ENCODE data around the gene SH3YL1. TPM values are rescaled to one million over a fixed set of nuclear protein-coding genes. Genes with fewer than 3 reads are reported as not detected.

SH3YL1 gene
- total RNA-seq, 1 experiment from 2014 or later = 28.6 TPM

DNA sequence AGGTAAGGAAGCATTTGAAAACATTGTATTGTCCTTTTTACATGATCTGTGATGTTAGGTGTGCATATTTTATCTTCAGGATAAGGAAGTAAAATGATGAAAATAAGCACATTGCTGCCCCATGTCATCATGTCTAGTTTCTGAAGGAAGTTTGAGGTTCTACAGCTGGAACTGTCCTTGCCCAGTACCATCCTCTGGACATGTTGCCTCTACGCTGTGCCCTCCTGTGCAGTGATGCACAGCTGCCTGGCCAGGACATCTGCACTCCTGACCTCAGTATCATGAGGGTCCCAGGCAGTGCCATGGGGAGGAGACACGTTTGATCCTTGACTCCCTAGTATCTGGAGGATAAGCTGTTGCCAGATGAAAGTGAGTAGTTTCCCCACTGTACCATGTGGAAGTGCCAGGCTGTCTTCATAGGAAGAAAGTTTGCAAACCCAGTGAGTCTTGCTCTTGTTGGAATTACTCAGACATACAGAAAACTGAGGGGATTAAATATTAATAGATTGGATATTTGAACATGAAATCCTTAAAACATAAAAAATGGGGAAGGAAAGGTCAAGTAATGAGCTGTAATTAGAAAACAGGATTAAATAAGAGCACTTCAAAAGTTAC, 14.6 kb upstream of the SH3YL1 start:
- ChIA-PET CTCF (no interaction called here), POLR2A (ENCODE audit: unreplicated experiment) (no interaction called here)
- H3K27me3 ChIP-seq (ENCODE audit: low read length) = no peaks in the 10 kb centered on the region
- peaks cover 29% of the 10 kb centered on the region for H3K79me2 ChIP-seq (ENCODE audit: low read length)
- H3F3A ChIP-seq (ENCODE audit: low read length, unreplicated experiment) = no peaks in the 10 kb centered on the region
- H2AFZ ChIP-seq (ENCODE audit: low read length) = no peak overlapping the region
- ATAC-seq = no peak
- DNase-seq = no peak
- intact Hi-C loops (cut with micrococcal nuclease) = no loop called here
- H3K36me3 ChIP-seq (ENCODE audit: low read depth, low read length) = peaks cover 80% of the 10 kb centered on the region
- TF ChIP-seq EZH2 (IDR thresholded peaks at IDR 0.05; ENCODE audit: low read length, unreplicated experiment) (no peak), EZH2phosphoT487 (IDR thresholded peaks at IDR 0.05; ENCODE audit: borderline replicate concordance, low read length) (no peak), CTCF (conservative IDR thresholded peaks at IDR 0.05; ENCODE audit: low read depth, low read length) (no peak)
- no TSS peak for BruUV-seq (replicated peaks)
- H3K9me2 ChIP-seq (replicated peaks; ENCODE audit: low read length) = no peaks in the 10 kb centered on the region
- H3K9me3 ChIP-seq (ENCODE audit: low read length) = no peaks in the 10 kb centered on the region
- H4K20me1 ChIP-seq (ENCODE audit: low read length) = peaks cover 14% of the 10 kb centered on the region; the same call in 1 of the 2 replicates
- H3K4me2 ChIP-seq (ENCODE audit: low read length) = no peak overlapping the region
- H3K4me1 ChIP-seq (ENCODE audit: insufficient read depth, low read length) = 0 out of 2 replicates have a peak, but pooled peaks cover 3% of the 10 kb centered on the region
- no peak overlapping the region for H3K27ac ChIP-seq (ENCODE audit: low read length)
- H3K4me3 ChIP-seq (ENCODE audit: low read length) = no peak overlapping the region
- H3K9ac ChIP-seq (ENCODE audit: low read length) = no peak overlapping the region

DNA sequence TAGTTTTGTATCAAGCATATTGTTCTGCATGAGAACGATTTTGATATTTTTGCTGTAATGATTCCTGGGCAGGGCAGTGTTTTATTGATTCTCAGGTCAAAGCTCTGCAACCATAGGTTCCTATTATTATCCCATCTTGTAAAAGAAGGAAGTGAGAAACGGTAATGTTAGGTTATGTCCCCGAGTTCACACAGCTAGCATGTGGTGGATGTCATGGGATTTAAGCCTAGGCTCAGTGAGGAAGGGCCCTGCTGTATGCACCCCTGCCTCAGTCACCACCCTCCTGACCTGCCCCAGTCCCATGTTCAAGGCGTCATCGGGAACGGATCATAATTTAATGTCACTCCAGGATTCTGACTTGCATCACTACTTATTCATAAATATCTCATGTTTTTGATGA, 11.6 kb upstream of the SH3YL1 start:
- CTCF ChIA-PET = no interaction called here
- ATAC-seq (no peak), DNase-seq (no peak)
- H3K9ac ChIP-seq (ENCODE audit: low read length) = no peak overlapping the region
- H4K20me1 ChIP-seq (ENCODE audit: low read length) = peaks cover 34% of the 10 kb centered on the region
- POLR2A ChIA-PET (ENCODE audit: unreplicated experiment) = no interaction called here
- TF ChIP-seq EZH2phosphoT487 (IDR thresholded peaks at IDR 0.05; ENCODE audit: borderline replicate concordance, low read length) (no peak), CTCF (conservative IDR thresholded peaks at IDR 0.05; ENCODE audit: low read depth, low read length) (no peak), EZH2 (IDR thresholded peaks at IDR 0.05; ENCODE audit: low read length, unreplicated experiment) (no peak)
- no peaks in the 10 kb centered on the region for H3K4me1 ChIP-seq (ENCODE audit: insufficient read depth, low read length)
- BruUV-seq (replicated peaks) = no TSS peak
- H2AFZ ChIP-seq (ENCODE audit: low read length) = no peak overlapping the region
- H3K4me3 ChIP-seq (ENCODE audit: low read length) = no peak overlapping the region
- no peaks in the 10 kb centered on the region for H3F3A ChIP-seq (ENCODE audit: low read length, unreplicated experiment)
- H3K79me2 ChIP-seq (ENCODE audit: low read length) = peaks cover 59% of the 10 kb centered on the region
- H3K9me3 ChIP-seq (ENCODE audit: low read length) = no peaks in the 10 kb centered on the region
- no peak overlapping the region for H3K4me2 ChIP-seq (ENCODE audit: low read length)
- H3K27me3 ChIP-seq (ENCODE audit: low read length) = no peaks in the 10 kb centered on the region
- H3K9me2 ChIP-seq (replicated peaks; ENCODE audit: low read length) = no peaks in the 10 kb centered on the region
- H3K27ac ChIP-seq (ENCODE audit: low read length) = no peak overlapping the region
- H3K36me3 ChIP-seq (ENCODE audit: low read depth, low read length) = peaks cover 76% of the 10 kb centered on the region
- intact Hi-C loops (cut with micrococcal nuclease) = no loop called here

DNA sequence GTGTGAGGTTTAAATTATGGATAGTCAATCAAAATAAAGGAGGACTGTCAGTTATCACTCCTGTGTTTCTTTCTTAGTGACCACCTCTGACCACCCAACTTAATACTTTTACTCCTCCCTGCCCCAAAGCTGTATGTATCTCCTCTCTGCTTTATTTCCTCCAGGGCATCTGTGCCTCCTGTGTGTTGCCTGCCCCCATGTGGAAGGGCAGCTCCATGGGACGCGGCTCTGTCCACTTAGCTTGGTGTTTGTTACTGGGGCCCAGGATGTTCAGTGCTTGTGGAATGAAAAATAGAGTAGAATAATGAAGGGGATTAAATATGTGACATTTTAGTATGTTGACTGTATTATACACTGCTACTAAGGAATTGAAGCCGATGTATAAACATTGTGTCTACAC, 10.7 kb upstream of the SH3YL1 start:
- ChIA-PET POLR2A (ENCODE audit: unreplicated experiment) (no interaction called here), CTCF (interaction anchor here (0.6 kb wide), 1 partner anchor 105 kb away, joined by 3 read pairs; no protein-coding TSS in a partner anchor)
- ATAC-seq (no peak; the same call in 1 of the 2 replicates), DNase-seq (no peak)
- TF ChIP-seq EZH2 (IDR thresholded peaks at IDR 0.05; ENCODE audit: low read length, unreplicated experiment) = no peak
- no peak for TF ChIP-seq EZH2phosphoT487 (IDR thresholded peaks at IDR 0.05; ENCODE audit: borderline replicate concordance, low read length)
- TF ChIP-seq CTCF (conservative IDR thresholded peaks at IDR 0.05; ENCODE audit: low read depth, low read length) = peak; percentile 54
- H3K9me2 ChIP-seq (replicated peaks; ENCODE audit: low read length) = no peaks in the 10 kb centered on the region
- H3K27me3 ChIP-seq (ENCODE audit: low read length) = no peaks in the 10 kb centered on the region
- peaks cover 68% of the 10 kb centered on the region for H3K79me2 ChIP-seq (ENCODE audit: low read length)
- BruUV-seq (replicated peaks) = no TSS peak
- H2AFZ ChIP-seq (ENCODE audit: low read length) = no peak overlapping the region
- H4K20me1 ChIP-seq (ENCODE audit: low read length) = peaks cover 42% of the 10 kb centered on the region
- H3K9me3 ChIP-seq (ENCODE audit: low read length) = no peaks in the 10 kb centered on the region
- H3F3A ChIP-seq (ENCODE audit: low read length, unreplicated experiment) = no peaks in the 10 kb centered on the region
- no peak overlapping the region for H3K4me3 ChIP-seq (ENCODE audit: low read length)
- no peak overlapping the region for H3K4me2 ChIP-seq (ENCODE audit: low read length)
- no peak overlapping the region for H3K9ac ChIP-seq (ENCODE audit: low read length)
- no peak overlapping the region for H3K27ac ChIP-seq (ENCODE audit: low read length)
- no peaks in the 10 kb centered on the region for H3K4me1 ChIP-seq (ENCODE audit: insufficient read depth, low read length)
- peaks cover 73% of the 10 kb centered on the region for H3K36me3 ChIP-seq (ENCODE audit: low read depth, low read length)
- intact Hi-C loops (cut with micrococcal nuclease) = no loop called here
